NCI-H1930 (cell line): Measurements from ENCODE around the gene OR6J1.
"Not testable (repeated sequence)": the region's sequence is repeated elsewhere in the genome, so short reads cannot be mapped to it uniquely, and the experiment has no call there.

Experiments
- DNase-seq, 2 experiments: peaks; one replicate each; lab custom pipeline; 2025; lab: John Stamatoyannopoulos, UW

The OR6J1 gene

GRCh38 chr14:22606380-22606779, 37.8 kb downstream of the OR6J1 start:
- peak; percentile 48 to 65 for DNase-seq

GRCh38 chr14:22602862-22603261, 41.3 kb downstream of the OR6J1 start:
- no peak for DNase-seq

- no peak for DNase-seq
Observed at GRCh38 chr14:22601996-22602395, 42.2 kb downstream of the OR6J1 start.

- no peak for DNase-seq
Observed at GRCh38 chr14:22601456-22601855, 42.7 kb downstream of the OR6J1 start.

- no peak for DNase-seq
Observed at GRCh38 chr14:22600027-22600426, 44.1 kb downstream of the OR6J1 start.

- no peak for DNase-seq
Observed at GRCh38 chr14:22599349-22599748, 44.8 kb downstream of the OR6J1 start.

- DNase-seq, result no peak
Observed at GRCh38 chr14:22598896-22599244, 45.3 kb downstream of the OR6J1 start.

- DNase-seq, result peak in 1 of 2 experiments; percentile 48
Observed at GRCh38 chr14:22598099-22598895, 45.9 kb downstream of the OR6J1 start, which contains the start of gene ABHD4. ABHD4 (plus strand) TSS chr14:22598300; CDS start chr14:22598307, 7 bp downstream.

GRCh38 chr14:22597771-22598098, 46.4 kb downstream of the OR6J1 start:
- DNase-seq, result no peak

- no peak for DNase-seq
Observed at GRCh38 chr14:22597265-22597664, 46.9 kb downstream of the OR6J1 start.

- no peak for DNase-seq
Observed at GRCh38 chr14:22596354-22596879, 47.7 kb downstream of the OR6J1 start.

GRCh38 chr14:22594156-22594716, 49.9 kb downstream of the OR6J1 start:
- DNase-seq, result no peak

- no peak for DNase-seq
Observed at GRCh38 chr14:22593601-22594000, 50.6 kb downstream of the OR6J1 start.

GRCh38 chr14:22593189-22593588, 51.0 kb downstream of the OR6J1 start:
- no peak for DNase-seq

- DNase-seq, result peak; percentile 95 to 98
Observed at GRCh38 chr14:22589096-22589839, 54.9 kb downstream of the OR6J1 start, which contains the start of gene DAD1. DAD1 (minus strand) TSS chr14:22589224; CDS start chr14:22589157, 67 bp downstream.

GRCh38 chr14:22588526-22589095, 55.5 kb downstream of the OR6J1 start:
- DNase-seq, result no peak

- not testable (repeated sequence) for DNase-seq
Observed at GRCh38 chr14:22587677-22588422, 56.3 kb downstream of the OR6J1 start.

- no peak for DNase-seq
Observed at GRCh38 chr14:22587247-22587646, 56.9 kb downstream of the OR6J1 start.

GRCh38 chr14:22583994-22584393, 60.2 kb downstream of the OR6J1 start:
- DNase-seq, result no peak
